Upper lobe of right lung (tissue), 1 donor: ENCODE results near the gene NELFB. TPM values are rescaled to one million over a fixed set of nuclear protein-coding genes. Genes with fewer than 3 reads are reported as not detected.

Source experiments
- ATAC-seq: fragments of 200-7000 bp; cut with Tn5 transposase; one replicate; pipeline ENCODE4 v1.9.1; 2020; ENCODE audit warnings: mild to moderate bottlenecking, moderate library complexity
- DNase-seq: peaks from one replicate; pipeline ENCODE4 v3.0.0-alpha.2; 2020
- H3K27ac ChIP-seq: fragments of 200-600 bp; one replicate; pipeline ENCODE4 v1.8.0; 2022
- H3K27me3 ChIP-seq: fragments of 200-600 bp; one replicate; pipeline ENCODE4 v1.8.0; 2022; ENCODE audit warnings: mild to moderate bottlenecking
- H3K36me3 ChIP-seq: fragments of 200-600 bp; one replicate; pipeline ENCODE4 v1.8.0; 2022
- H3K4me1 ChIP-seq: fragments of 200-600 bp; one replicate; pipeline ENCODE4 v1.8.0; 2022
- H3K4me3 ChIP-seq: fragments of 200-600 bp; one replicate; pipeline ENCODE4 v1.8.0; 2022; ENCODE audit warnings: mild to moderate bottlenecking
- H3K9me3 ChIP-seq: fragments of 200-600 bp; one replicate; pipeline ENCODE4 v1.8.0; 2022
- CTCF ChIP-seq: fragments of 200-600 bp; IDR thresholded peaks from one replicate; pipeline ENCODE4 v1.8.0; 2022; ENCODE audit warnings: antibody characterized with exemption
- intact Hi-C: fragments of 100-400 bp; cut with DNase I; formaldehyde crosslinking; loops from one replicate; pipeline ENCODE4 v1.11.0; 2022
- total RNA-seq: library from RNA; stranded (reverse); fragmentation: NEBNext Ultra II Directional; extraction: Animal tissue kit (Norgen Biotek cat#: 25700); gene quantifications from one replicate; pipeline ENCODE4 v1.2.1, GENCODE V29; 2021
- donor health status: DM: no; HTN: yes; CAD: no; lungs with severe emphysema.

Gene NELFB
- total RNA-seq, 1 donor from 2014 or later: 47.2 TPM

GRCh38 chr9:137228968-137229896, 25.9 kb upstream of the NELFB start:
- TF ChIP-seq CTCF: no peak
- Histone ChIP-seq H3K9me3 (no peaks in the 10 kb centered on the region), H3K4me1 (peaks cover 1% of the 10 kb centered on the region), H3K27me3 (peaks cover 46% of the 10 kb centered on the region), H3K27ac (no peak overlapping the region), H3K36me3 (no peaks in the 10 kb centered on the region), H3K4me3 (no peak overlapping the region)
- DNase-seq (no peak), ATAC-seq (no peak)
- intact Hi-C loops: loop anchor here (5.0 kb wide), 1 partner anchor 112 kb away; no protein-coding TSS in a partner anchor

DNA sequence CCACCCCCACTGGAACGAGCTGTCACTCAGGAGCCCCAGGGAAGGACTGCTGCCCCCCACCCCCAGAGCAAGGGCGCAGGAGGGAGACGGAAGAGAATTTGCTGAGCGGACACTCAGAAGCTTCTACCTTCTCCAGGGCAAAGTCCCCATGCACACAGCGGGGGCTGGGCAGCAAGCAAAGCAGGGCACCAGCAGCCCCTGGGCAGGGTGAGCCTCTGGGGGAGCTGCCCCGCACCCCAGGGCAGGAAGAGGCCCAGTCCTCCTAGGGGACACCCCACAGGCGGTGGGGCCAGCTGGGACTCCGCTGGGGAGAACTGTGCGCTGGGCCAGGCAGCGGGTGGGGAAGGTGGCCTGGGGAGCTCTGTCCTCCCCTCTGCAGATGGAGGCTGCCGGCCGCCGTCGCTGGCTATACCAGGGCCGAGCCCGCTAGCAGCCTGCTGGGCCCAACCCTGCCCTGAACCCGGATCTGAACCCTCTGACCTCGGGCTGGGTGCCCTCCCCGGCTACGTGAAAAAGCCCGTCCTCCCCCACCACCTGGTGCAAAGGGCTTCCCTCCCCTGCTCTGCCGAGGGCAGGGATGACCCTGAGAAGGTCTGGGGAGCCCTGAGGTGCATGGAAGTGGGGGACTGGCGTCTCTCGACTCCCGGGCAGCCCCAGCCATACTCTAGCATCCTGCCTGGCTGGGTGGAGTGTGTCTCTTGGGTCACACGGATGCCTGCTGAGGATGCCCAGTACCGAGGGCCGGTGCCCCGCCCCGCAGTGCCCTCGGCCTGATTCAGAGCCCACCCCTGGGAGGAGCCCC, 25.0 kb upstream of the NELFB start:
- DNase-seq (no peak), ATAC-seq (no peak)
- Histone ChIP-seq H3K4me3 (no peak overlapping the region), H3K4me1 (no peaks in the 10 kb centered on the region), H3K27ac (no peak overlapping the region), H3K9me3 (no peaks in the 10 kb centered on the region), H3K27me3 (peaks cover 55% of the 10 kb centered on the region), H3K36me3 (no peaks in the 10 kb centered on the region)
- intact Hi-C loops: loop anchor here (5.0 kb wide), 1 partner anchor 113 kb away; no protein-coding TSS in a partner anchor
- TF ChIP-seq CTCF: no peak

DNA sequence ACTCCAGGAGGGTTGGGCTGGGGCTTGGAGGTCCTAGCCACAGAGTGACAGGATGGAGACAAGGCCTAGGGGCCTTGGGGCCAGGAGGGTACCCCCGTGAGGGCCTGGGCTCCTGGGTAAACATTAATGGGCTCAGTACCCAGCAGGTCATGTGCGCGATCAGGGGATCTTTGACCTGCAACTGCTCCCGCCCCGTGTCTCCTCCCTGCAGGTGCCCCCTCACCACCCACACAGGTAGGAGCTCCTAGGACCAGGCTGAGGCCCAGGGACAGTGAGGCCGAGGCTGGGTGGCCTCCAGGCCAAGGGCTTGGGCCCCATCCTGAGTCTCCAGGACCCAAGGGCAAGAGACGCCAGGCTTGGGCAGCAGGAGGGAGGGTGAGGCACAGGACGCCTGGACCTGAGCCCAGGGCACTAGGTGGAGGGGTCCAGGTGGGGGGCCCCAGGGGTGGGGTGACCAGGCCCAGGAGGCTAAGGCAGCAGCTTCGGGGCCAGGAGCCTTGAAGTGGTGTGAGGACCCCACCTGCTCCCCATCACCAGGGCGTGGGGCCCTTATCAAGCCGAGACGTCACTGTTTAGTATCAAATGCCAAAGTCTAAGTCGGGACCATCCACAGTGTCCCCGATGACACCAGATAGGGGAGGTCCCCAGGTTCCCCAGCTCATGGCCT, 24.3 kb upstream of the NELFB start, which contains the start of gene SLC34A3:
Gene SLC34A3, plus strand, starts transcription at position 197 of the 667 bp plus-strand sequence. CDS start 802 bp downstream, outside the sequence.
- Histone ChIP-seq H3K27ac (no peak within 1 kb of the TSS), H3K9me3 (no peaks in the 10 kb centered on the region), H3K27me3 (peaks cover 57% of the 10 kb centered on the region), H3K4me1 (no peaks in the 10 kb centered on the region), H3K36me3 (no peaks in the 10 kb centered on the region), H3K4me3 (no peak within 1 kb of the TSS)
- no peak for TF ChIP-seq CTCF
- ATAC-seq (no peak), DNase-seq (no peak)
- intact Hi-C loops: no loop called here

GRCh38 chr9:137231372-137232039, 23.6 kb upstream of the NELFB start:
- DNase-seq: no peak
- H3K27me3 ChIP-seq: peaks cover 59% of the 10 kb centered on the region
- no peak overlapping the region for H3K27ac ChIP-seq
- H3K9me3 ChIP-seq: no peaks in the 10 kb centered on the region
- ATAC-seq: no peak
- H3K4me1 ChIP-seq: peaks cover 5% of the 10 kb centered on the region
- H3K4me3 ChIP-seq: no peak overlapping the region
- no peaks in the 10 kb centered on the region for H3K36me3 ChIP-seq
- no peak for TF ChIP-seq CTCF
- intact Hi-C loops: no loop called here

DNA sequence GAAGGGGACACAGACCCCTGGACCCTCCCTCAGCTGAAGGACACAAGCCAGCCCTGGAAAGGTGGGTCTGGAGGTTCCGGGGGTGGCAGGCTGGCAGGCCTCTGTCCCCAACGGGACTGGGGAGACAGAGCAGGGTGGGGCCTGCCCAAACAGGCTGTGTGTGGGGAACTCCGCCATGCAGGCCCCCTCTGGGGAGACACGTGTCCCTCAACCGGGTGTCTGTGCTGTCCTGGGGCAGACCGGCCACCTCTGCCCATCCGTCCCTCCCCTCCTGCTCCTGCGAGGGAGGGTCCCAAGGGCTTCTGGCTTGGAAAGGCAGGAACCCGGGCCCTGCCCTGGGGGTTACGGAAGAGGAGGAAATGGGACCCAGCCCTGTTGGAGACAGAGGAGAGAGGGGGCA, 23.0 kb upstream of the NELFB start:
- DNase-seq: no peak
- Histone ChIP-seq H3K36me3 (no peaks in the 10 kb centered on the region), H3K4me3 (no peak overlapping the region), H3K27ac (no peak overlapping the region), H3K9me3 (no peaks in the 10 kb centered on the region), H3K27me3 (peaks cover 59% of the 10 kb centered on the region), H3K4me1 (peaks cover 9% of the 10 kb centered on the region)
- TF ChIP-seq CTCF: no peak
- intact Hi-C loops: no loop called here
- ATAC-seq: no peak
